ENCODE results near the gene TRAPPC2B.

The TRAPPC2B gene

DNA sequence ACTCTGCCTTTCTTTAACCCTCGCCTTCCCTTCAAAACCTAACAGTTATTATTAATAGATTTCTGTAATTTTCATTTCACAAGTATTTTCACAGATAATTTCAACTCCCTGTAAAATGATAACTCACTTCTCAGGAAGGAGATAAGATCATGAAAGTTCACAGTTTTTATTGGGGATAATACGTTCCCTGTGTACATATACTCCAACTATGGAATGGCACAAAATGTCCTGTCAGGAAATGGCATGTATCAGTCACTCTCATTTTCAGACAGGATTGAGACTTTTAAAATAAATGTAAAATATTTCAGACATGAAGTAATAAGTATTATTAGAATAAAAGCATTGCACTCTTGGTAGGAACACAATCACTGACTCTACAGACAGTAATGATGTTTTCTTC, 932 bp upstream of the TRAPPC2B start:
- H3K36me3 ChIP-seq (ENCODE audit: control insufficient read depth, low read length) = no peaks in the 10 kb centered on the region
- peak overlapping the region; percentile 60 for H3K4me2 ChIP-seq (ENCODE audit: low read length)
- no peak overlapping the region for H3K27ac ChIP-seq (ENCODE audit: low read depth, low read length)
- peak overlapping the region; percentile 65 for H3K4me3 ChIP-seq (ENCODE audit: low read length)
- peaks cover 7% of the 10 kb centered on the region for H3F3A ChIP-seq (ENCODE audit: control insufficient read depth, insufficient read depth)
- H3K27me3 ChIP-seq (ENCODE audit: control insufficient read depth, low read length) = no peaks in the 10 kb centered on the region
- peaks cover 13% of the 10 kb centered on the region for H3K4me1 ChIP-seq (ENCODE audit: control insufficient read depth, low read length)
- H4K20me1 ChIP-seq (ENCODE audit: control insufficient read depth, insufficient read depth, low read depth, low read length) = no peaks in the 10 kb centered on the region
- H3K9me3 ChIP-seq (ENCODE audit: control insufficient read depth, insufficient read depth, low read length) = peaks cover 39% of the 10 kb centered on the region
- no peaks in the 10 kb centered on the region for H3K9me2 ChIP-seq (replicated peaks; ENCODE audit: control insufficient read depth, low read length)
- no peaks in the 10 kb centered on the region for H3K79me2 ChIP-seq (ENCODE audit: control insufficient read depth, low read length)
- TF ChIP-seq, protein P1, sequence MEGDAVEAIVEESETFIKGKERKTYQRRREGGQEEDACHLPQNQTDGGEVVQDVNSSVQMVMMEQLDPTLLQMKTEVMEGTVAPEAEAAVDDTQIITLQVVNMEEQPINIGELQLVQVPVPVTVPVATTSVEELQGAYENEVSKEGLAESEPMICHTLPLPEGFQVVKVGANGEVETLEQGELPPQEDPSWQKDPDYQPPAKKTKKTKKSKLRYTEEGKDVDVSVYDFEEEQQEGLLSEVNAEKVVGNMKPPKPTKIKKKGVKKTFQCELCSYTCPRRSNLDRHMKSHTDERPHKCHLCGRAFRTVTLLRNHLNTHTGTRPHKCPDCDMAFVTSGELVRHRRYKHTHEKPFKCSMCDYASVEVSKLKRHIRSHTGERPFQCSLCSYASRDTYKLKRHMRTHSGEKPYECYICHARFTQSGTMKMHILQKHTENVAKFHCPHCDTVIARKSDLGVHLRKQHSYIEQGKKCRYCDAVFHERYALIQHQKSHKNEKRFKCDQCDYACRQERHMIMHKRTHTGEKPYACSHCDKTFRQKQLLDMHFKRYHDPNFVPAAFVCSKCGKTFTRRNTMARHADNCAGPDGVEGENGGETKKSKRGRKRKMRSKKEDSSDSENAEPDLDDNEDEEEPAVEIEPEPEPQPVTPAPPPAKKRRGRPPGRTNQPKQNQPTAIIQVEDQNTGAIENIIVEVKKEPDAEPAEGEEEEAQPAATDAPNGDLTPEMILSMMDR (IDR thresholded peaks at IDR 0.05; ENCODE audit: low read depth, low read length, poor library complexity, severe bottlenecking) = no peak
- TF ChIP-seq EZH2phosphoT487 (IDR thresholded peaks at IDR 0.05; ENCODE audit: borderline replicate concordance, low read length) = no peak

DNA sequence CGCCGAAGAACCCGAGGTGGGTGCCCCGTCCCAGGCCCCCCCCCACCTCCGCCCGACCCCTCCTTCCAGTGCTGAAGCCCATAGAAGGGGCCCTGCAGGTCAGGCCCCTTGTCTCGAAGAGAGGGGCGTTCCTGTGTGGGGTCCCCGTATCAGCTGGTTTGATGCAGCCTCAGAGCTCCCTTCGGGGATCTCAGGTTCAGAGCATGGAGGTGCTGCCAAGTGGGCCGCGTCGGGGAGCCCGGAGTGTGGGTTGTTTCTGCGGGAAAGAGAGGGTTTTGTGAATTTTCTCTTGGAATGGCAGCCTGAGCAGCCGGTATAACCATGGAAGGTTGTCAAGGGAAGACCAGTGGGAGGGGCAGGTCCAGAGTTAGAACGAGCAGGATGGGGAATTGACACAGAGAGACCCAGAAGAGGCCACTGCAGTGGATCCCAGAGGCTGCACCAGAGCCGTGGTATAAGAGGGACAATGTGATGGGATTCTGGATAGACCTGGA, 384 bp downstream of the TRAPPC2B start:
- peaks cover 13% of the 10 kb centered on the region for H3K4me1 ChIP-seq (ENCODE audit: control insufficient read depth, low read length)
- peaks cover 32% of the 10 kb centered on the region for H3K9me3 ChIP-seq (ENCODE audit: control insufficient read depth, insufficient read depth, low read length)
- peak overlapping the region; percentile 13; the same call in 1 of the 2 replicates for H3K27ac ChIP-seq (ENCODE audit: low read depth, low read length)
- no peaks in the 10 kb centered on the region for H3K9me2 ChIP-seq (replicated peaks; ENCODE audit: control insufficient read depth, low read length)
- H3K79me2 ChIP-seq (ENCODE audit: control insufficient read depth, low read length) = no peaks in the 10 kb centered on the region
- H3K27me3 ChIP-seq (ENCODE audit: control insufficient read depth, low read length) = no peaks in the 10 kb centered on the region
- H3K4me2 ChIP-seq (ENCODE audit: low read length) = peak overlapping the region; percentile 60
- H4K20me1 ChIP-seq (ENCODE audit: control insufficient read depth, insufficient read depth, low read depth, low read length) = no peaks in the 10 kb centered on the region
- H3K4me3 ChIP-seq (ENCODE audit: low read length) = peak overlapping the region; percentile 65
- H3F3A ChIP-seq (ENCODE audit: control insufficient read depth, insufficient read depth) = peaks cover 7% of the 10 kb centered on the region
- TF ChIP-seq, protein P1 (IDR thresholded peaks at IDR 0.05; ENCODE audit: low read depth, low read length, poor library complexity, severe bottlenecking) = no peak
- no peak for TF ChIP-seq EZH2phosphoT487 (IDR thresholded peaks at IDR 0.05; ENCODE audit: borderline replicate concordance, low read length)
- H3K36me3 ChIP-seq (ENCODE audit: control insufficient read depth, low read length) = no peaks in the 10 kb centered on the region

DNA sequence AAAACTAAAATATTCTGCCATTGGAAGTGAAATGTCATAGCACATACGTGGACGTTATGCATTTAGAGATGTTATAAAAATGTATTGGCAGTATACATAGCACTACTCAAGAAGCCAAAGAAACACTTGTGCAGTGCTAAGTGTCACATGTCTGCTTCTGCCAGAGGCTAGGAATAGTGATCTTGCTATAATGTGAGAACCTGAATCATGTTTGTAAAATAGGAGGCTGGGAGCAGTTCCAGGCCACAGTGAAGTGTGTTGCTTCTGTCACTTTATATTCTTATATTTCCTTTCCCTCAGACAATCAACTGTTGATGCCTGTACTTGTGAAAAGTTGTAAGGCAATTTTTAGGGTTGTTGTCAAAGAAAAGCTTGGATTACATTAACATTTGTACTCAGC, 3.4 kb downstream of the TRAPPC2B start:
- H3K36me3 ChIP-seq (ENCODE audit: control insufficient read depth, low read length) = no peaks in the 10 kb centered on the region
- peaks cover 20% of the 10 kb centered on the region for H3K9me3 ChIP-seq (ENCODE audit: control insufficient read depth, insufficient read depth, low read length)
- no peak overlapping the region for H3K4me2 ChIP-seq (ENCODE audit: low read length)
- peaks cover 13% of the 10 kb centered on the region for H3K4me1 ChIP-seq (ENCODE audit: control insufficient read depth, low read length)
- H4K20me1 ChIP-seq (ENCODE audit: control insufficient read depth, insufficient read depth, low read depth, low read length) = no peaks in the 10 kb centered on the region
- no peak for TF ChIP-seq EZH2phosphoT487 (IDR thresholded peaks at IDR 0.05; ENCODE audit: borderline replicate concordance, low read length)
- TF ChIP-seq, protein P1 (IDR thresholded peaks at IDR 0.05; ENCODE audit: low read depth, low read length, poor library complexity, severe bottlenecking) = no peak
- H3K9me2 ChIP-seq (replicated peaks; ENCODE audit: control insufficient read depth, low read length) = no peaks in the 10 kb centered on the region
- H3K27me3 ChIP-seq (ENCODE audit: control insufficient read depth, low read length) = no peaks in the 10 kb centered on the region
- H3F3A ChIP-seq (ENCODE audit: control insufficient read depth, insufficient read depth) = peaks cover 7% of the 10 kb centered on the region
- H3K79me2 ChIP-seq (ENCODE audit: control insufficient read depth, low read length) = no peaks in the 10 kb centered on the region
- H3K27ac ChIP-seq (ENCODE audit: low read depth, low read length) = no peak overlapping the region
- no peak overlapping the region for H3K4me3 ChIP-seq (ENCODE audit: low read length)

Data from DOHH2 (cell line).